GM23338 (cell line): ENCODE measurements around the gene MOXD1. TPM values are rescaled to one million over a fixed set of nuclear protein-coding genes. Genes with fewer than 3 reads are reported as not detected.

ENCODE experiments used
- ATAC-seq: fragments of 200-7000 bp; cut with Tn5 transposase; 3 replicates; pipeline ENCODE4 v1.9.1; 2020
- DNase-seq: peaks from one replicate; pipeline ENCODE4 v3.0.0-alpha.2; 2015; ENCODE audit warnings: low spot score
- H2AFZ ChIP-seq: fragments of 200-600 bp; sonication (generic); 2 replicates; pipeline ENCODE4 v1.8.0; 2016; ENCODE audit warnings: antibody characterized with exemption, mild to moderate bottlenecking, moderate library complexity
- H3F3A ChIP-seq: fragments of 200-600 bp; sonication (generic); replicated peaks from 2 replicates; pipeline ENCODE4 v1.8.0; 2017; ENCODE audit warnings: antibody characterized with exemption, mixed run types, low read depth
- H3K27ac ChIP-seq: fragments of 200-600 bp; sonication (generic); 2 replicates; pipeline ENCODE4 v1.6.1; 2016; ENCODE audit warnings: low read depth
- H3K27me3 ChIP-seq: fragments of 200-600 bp; sonication (generic); 2 replicates; pipeline ENCODE4 v1.8.0; 2016; ENCODE audit warnings: mild to moderate bottlenecking, mixed run types, moderate library complexity; ENCODE audit not compliant: insufficient read depth
- H3K36me3 ChIP-seq: fragments of 200-600 bp; sonication (generic); 2 replicates; pipeline ENCODE4 v1.8.0; 2016; ENCODE audit warnings: mild to moderate bottlenecking; ENCODE audit not compliant: insufficient read depth
- H3K4me1 ChIP-seq: fragments of 200-600 bp; sonication (generic); 2 replicates; pipeline ENCODE4 v1.8.0; 2016; ENCODE audit warnings: mild to moderate bottlenecking, moderate library complexity; ENCODE audit not compliant: insufficient read depth
- H3K4me2 ChIP-seq: fragments of 200-600 bp; sonication (generic); 2 replicates; pipeline ENCODE4 v1.7.1; 2017; ENCODE audit warnings: mixed run types
- H3K4me3 ChIP-seq: fragments of 200-600 bp; sonication (generic); 2 replicates; pipeline ENCODE4 v1.6.1; 2016; ENCODE audit warnings: mixed run types
- H3K79me2 ChIP-seq: fragments of 200-600 bp; sonication (generic); replicated peaks from 2 replicates; pipeline ENCODE4 v1.8.0; 2017; ENCODE audit warnings: mild to moderate bottlenecking; ENCODE audit not compliant: insufficient read depth
- H3K9me2 ChIP-seq: fragments of 200-600 bp; sonication (generic); 2 replicates; pipeline ENCODE4 v1.8.0; 2017; ENCODE audit not compliant: insufficient read depth
- H4K20me1 ChIP-seq: fragments of 200-600 bp; sonication (generic); replicated peaks from 2 replicates; pipeline ENCODE4 v1.8.0; 2017; ENCODE audit warnings: mild to moderate bottlenecking; ENCODE audit not compliant: insufficient read depth
- H3K27ac Mint-ChIP-seq: 2 replicates; pipeline ENCODE4 v1.8.0; 2020; ENCODE audit warnings: inconsistent platforms, mild to moderate bottlenecking, moderate library complexity, mixed read lengths
- H3K27me3 Mint-ChIP-seq: 3 replicates; pipeline ENCODE4 v1.8.0; 2022; ENCODE audit warnings: low read depth, mild to moderate bottlenecking, moderate library complexity, mixed read lengths, inconsistent platforms; ENCODE audit not compliant: insufficient read depth, poor library complexity
- H3K36me3 Mint-ChIP-seq: 3 replicates; pipeline ENCODE4 v1.8.0; 2021; ENCODE audit warnings: low read depth, mild to moderate bottlenecking, inconsistent platforms, moderate library complexity, mixed read lengths
- H3K4me1 Mint-ChIP-seq: 3 replicates; pipeline ENCODE4 v1.8.0; 2020; ENCODE audit warnings: mild to moderate bottlenecking, inconsistent platforms, mixed read lengths
- H3K4me3 Mint-ChIP-seq: 3 replicates; pipeline ENCODE4 v1.8.0; 2021; ENCODE audit warnings: moderate library complexity, mild to moderate bottlenecking, inconsistent platforms, mixed read lengths
- H3K9me3 Mint-ChIP-seq: 3 replicates; pipeline ENCODE4 v1.8.0; 2020; ENCODE audit warnings: moderate library complexity, mild to moderate bottlenecking, inconsistent platforms, mixed read lengths
- CREB1 ChIP-seq: fragments of 250-450 bp; sonication (Bioruptor Pico); IDR thresholded peaks from 2 replicates; pipeline ENCODE4 v1.5.0; 2020; ENCODE audit warnings: low read depth, mild to moderate bottlenecking, moderate library complexity
- EZH2 ChIP-seq: fragments of 200-600 bp; sonication (generic); IDR thresholded peaks from one replicate; pipeline ENCODE4 v1.8.0; 2017; ENCODE audit warnings: antibody characterized with exemption, mild to moderate bottlenecking, low read depth; ENCODE audit not compliant: unreplicated experiment
- JUNB ChIP-seq: IDR thresholded peaks from one replicate; pipeline ENCODE4 v1.6.1; 2016; ENCODE audit warnings: antibody characterized with exemption; ENCODE audit not compliant: unreplicated experiment
- STAT1 ChIP-seq: IDR thresholded peaks from one replicate; pipeline ENCODE4 v1.6.1; 2016; ENCODE audit warnings: antibody characterized with exemption; ENCODE audit not compliant: unreplicated experiment
- ZNF114 ChIP-seq: fragments of 250-450 bp; sonication (Bioruptor Pico); IDR thresholded peaks from 2 replicates; pipeline ENCODE4 v1.5.0; 2020; ENCODE audit warnings: mild to moderate bottlenecking, moderate library complexity
- polyA plus RNA-seq: library from polyadenylated mRNA; unstranded; fragments of >200 nt; fragmentation: Nextera tagmentation; extraction: Ambion mirVana; gene quantifications from 2 replicates; pipeline ENCODE4 v1.2.1, GENCODE V29; 2016
- total RNA-seq: library from RNA; depleted of rRNA; stranded (reverse); fragments of >200 nt; shearing (Covaris generic); gene quantifications from 2 replicates; pipeline ENCODE4 v1.2.3, GENCODE V29; 2014
- TF ChIP-seq, protein P1 (sequence below): IDR thresholded peaks from 2 replicates; pipeline ENCODE4 v1.6.1; 2016; ENCODE audit warnings: antibody characterized with exemption
- TF ChIP-seq, protein P2 (sequence below): fragments of 250-450 bp; sonication (Bioruptor Pico); IDR thresholded peaks from 2 replicates; pipeline ENCODE4 v1.5.0; 2020; ENCODE audit warnings: mild to moderate bottlenecking, moderate library complexity
- TF ChIP-seq, protein P3 (sequence below), 2 experiments: fragments of 200-600 bp in 1 of 2; sonication (generic) in 1 of 2; conservative IDR thresholded peaks; 2 replicates each; pipeline versions ENCODE4 v1.5.1 to v1.6.1; 2016 to 2017; ENCODE audit warnings: antibody characterized with exemption in 2 of 2, low read depth in 2 of 2, mild to moderate bottlenecking in 2 of 2, moderate library complexity in 1 of 2

The MOXD1 gene
- total and polyA plus RNA-seq, 2 experiments from 2014 or later: 1.7 to 4.3 TPM

DNA sequence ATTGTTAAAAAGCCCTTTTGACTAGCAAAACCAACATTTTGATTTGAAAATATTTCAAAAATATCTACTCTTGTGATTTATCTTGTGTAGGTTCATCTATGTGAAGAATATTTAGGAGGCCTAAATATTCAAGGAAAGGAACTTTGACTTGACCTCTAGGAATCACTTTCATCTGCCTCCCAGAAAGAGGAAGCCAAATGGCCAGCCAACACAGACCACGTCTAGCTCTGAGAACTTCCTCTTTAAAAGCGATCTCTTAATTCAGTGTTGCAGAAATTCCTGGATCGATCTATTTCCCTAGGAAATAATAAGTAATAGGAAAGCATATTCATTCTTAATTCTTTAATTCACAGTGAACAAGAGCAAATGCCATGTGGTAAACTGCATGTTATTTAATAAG is 9.6 kb upstream of the MOXD1 start:
- Histone ChIP-seq H3K36me3 (no peaks in the 10 kb centered on the region), H3K27me3 (no peaks in the 10 kb centered on the region), H4K20me1 (no peaks in the 10 kb centered on the region), H3K4me2 (no peak overlapping the region), H3K79me2 (no peaks in the 10 kb centered on the region), H3K4me1 (no peaks in the 10 kb centered on the region), H3F3A (no peaks in the 10 kb centered on the region), H3K27ac (no peak overlapping the region), H2AFZ (no peak overlapping the region), H3K4me3 (no peak overlapping the region), H3K9me2 (no peaks in the 10 kb centered on the region)
- ATAC-seq (no peak), DNase-seq (no peak)
- peaks cover 6% of the 10 kb centered on the region; the same call in 2 of the 3 replicates for H3K4me1 Mint-ChIP-seq
- no peak overlapping the region for H3K27ac Mint-ChIP-seq
- H3K9me3 Mint-ChIP-seq: 0 out of 3 replicates have a peak, but pooled peaks cover under 1% of the 10 kb centered on the region
- TF ChIP-seq EZH2: no peak
- no peak overlapping the region for H3K4me3 Mint-ChIP-seq
- H3K27me3 Mint-ChIP-seq: no peaks in the 10 kb centered on the region
- H3K36me3 Mint-ChIP-seq: no peaks in the 10 kb centered on the region

DNA sequence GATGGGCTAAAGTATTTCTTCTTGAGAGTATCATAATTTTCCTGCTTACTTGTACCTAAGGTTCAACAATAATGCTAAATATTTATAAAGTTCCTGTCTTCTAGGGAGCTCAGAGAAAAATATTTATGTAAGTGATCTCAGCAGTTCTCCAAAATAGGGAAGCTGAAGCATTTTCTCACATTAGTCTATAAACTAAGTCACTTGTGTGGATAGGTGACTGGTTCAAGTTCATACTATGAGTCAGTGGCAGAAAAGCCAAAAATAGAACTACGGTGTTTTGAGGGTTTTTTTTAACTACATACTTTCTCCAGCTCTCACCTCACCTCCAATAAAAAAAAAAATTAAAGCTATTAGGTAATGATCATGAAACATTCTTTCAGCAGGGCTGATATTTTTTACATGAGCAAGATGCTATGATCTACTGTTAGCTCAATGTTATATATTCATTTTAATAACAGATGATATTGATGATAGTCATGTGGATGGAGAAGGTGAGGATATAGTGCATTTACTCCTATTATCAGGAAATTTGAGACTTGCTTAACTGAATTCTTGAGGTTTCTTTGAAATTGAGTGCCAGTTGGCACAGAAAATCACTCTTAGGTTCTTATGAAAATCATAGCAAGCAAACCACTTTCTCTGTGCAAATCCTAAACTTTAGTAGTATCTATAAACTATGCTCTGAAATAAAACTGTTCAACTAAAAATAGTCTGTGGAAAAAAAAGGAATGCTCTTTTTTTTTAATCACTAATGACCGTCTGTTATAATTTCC is 4.1 kb upstream of the MOXD1 start:
- Histone ChIP-seq H3K27ac (no peak overlapping the region), H3F3A (no peaks in the 10 kb centered on the region), H3K36me3 (no peaks in the 10 kb centered on the region), H3K4me3 (no peak overlapping the region), H4K20me1 (no peaks in the 10 kb centered on the region), H3K4me2 (no peak overlapping the region), H3K79me2 (no peaks in the 10 kb centered on the region), H3K4me1 (peaks cover 32% of the 10 kb centered on the region), H2AFZ (no peak overlapping the region), H3K27me3 (peaks cover 36% of the 10 kb centered on the region), H3K9me2 (no peaks in the 10 kb centered on the region)
- no peak overlapping the region for H3K27ac Mint-ChIP-seq
- H3K36me3 Mint-ChIP-seq: no peaks in the 10 kb centered on the region
- H3K4me3 Mint-ChIP-seq: no peak overlapping the region
- ATAC-seq: no peak
- H3K4me1 Mint-ChIP-seq: peaks cover 23% of the 10 kb centered on the region
- H3K9me3 Mint-ChIP-seq: no peaks in the 10 kb centered on the region
- H3K27me3 Mint-ChIP-seq: peaks cover 15% of the 10 kb centered on the region
- DNase-seq: no peak
- TF ChIP-seq STAT1: no peak
- TF ChIP-seq, protein P1, sequence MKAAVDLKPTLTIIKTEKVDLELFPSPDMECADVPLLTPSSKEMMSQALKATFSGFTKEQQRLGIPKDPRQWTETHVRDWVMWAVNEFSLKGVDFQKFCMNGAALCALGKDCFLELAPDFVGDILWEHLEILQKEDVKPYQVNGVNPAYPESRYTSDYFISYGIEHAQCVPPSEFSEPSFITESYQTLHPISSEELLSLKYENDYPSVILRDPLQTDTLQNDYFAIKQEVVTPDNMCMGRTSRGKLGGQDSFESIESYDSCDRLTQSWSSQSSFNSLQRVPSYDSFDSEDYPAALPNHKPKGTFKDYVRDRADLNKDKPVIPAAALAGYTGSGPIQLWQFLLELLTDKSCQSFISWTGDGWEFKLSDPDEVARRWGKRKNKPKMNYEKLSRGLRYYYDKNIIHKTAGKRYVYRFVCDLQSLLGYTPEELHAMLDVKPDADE: no peak
- TF ChIP-seq, protein P2, sequence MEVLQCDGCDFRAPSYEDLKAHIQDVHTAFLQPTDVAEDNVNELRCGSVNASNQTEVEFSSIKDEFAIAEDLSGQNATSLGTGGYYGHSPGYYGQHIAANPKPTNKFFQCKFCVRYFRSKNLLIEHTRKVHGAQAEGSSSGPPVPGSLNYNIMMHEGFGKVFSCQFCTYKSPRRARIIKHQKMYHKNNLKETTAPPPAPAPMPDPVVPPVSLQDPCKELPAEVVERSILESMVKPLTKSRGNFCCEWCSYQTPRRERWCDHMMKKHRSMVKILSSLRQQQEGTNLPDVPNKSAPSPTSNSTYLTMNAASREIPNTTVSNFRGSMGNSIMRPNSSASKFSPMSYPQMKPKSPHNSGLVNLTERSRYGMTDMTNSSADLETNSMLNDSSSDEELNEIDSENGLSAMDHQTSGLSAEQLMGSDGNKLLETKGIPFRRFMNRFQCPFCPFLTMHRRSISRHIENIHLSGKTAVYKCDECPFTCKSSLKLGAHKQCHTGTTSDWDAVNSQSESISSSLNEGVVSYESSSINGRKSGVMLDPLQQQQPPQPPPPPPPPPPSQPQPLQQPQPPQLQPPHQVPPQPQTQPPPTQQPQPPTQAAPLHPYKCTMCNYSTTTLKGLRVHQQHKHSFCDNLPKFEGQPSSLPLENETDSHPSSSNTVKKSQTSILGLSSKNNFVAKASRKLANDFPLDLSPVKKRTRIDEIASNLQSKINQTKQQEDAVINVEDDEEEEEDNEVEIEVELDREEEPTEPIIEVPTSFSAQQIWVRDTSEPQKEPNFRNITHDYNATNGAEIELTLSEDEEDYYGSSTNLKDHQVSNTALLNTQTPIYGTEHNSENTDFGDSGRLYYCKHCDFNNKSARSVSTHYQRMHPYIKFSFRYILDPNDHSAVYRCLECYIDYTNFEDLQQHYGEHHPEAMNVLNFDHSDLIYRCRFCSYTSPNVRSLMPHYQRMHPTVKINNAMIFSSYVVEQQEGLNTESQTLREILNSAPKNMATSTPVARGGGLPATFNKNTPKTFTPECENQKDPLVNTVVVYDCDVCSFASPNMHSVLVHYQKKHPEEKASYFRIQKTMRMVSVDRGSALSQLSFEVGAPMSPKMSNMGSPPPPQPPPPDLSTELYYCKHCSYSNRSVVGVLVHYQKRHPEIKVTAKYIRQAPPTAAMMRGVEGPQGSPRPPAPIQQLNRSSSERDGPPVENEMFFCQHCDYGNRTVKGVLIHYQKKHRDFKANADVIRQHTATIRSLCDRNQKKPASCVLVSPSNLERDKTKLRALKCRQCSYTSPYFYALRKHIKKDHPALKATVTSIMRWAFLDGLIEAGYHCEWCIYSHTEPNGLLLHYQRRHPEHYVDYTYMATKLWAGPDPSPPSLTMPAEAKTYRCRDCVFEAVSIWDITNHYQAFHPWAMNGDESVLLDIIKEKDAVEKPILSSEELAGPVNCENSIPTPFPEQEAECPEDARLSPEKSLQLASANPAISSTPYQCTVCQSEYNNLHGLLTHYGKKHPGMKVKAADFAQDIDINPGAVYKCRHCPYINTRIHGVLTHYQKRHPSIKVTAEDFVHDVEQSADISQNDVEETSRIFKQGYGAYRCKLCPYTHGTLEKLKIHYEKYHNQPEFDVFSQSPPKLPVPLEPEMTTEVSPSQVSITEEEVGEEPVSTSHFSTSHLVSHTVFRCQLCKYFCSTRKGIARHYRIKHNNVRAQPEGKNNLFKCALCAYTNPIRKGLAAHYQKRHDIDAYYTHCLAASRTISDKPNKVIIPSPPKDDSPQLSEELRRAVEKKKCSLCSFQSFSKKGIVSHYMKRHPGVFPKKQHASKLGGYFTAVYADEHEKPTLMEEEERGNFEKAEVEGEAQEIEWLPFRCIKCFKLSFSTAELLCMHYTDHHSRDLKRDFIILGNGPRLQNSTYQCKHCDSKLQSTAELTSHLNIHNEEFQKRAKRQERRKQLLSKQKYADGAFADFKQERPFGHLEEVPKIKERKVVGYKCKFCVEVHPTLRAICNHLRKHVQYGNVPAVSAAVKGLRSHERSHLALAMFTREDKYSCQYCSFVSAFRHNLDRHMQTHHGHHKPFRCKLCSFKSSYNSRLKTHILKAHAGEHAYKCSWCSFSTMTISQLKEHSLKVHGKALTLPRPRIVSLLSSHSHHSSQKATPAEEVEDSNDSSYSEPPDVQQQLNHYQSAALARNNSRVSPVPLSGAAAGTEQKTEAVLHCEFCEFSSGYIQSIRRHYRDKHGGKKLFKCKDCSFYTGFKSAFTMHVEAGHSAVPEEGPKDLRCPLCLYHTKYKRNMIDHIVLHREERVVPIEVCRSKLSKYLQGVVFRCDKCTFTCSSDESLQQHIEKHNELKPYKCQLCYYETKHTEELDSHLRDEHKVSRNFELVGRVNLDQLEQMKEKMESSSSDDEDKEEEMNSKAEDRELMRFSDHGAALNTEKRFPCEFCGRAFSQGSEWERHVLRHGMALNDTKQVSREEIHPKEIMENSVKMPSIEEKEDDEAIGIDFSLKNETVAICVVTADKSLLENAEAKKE (CRISPR knock-in tag): no peak
- TF ChIP-seq, protein P3, sequence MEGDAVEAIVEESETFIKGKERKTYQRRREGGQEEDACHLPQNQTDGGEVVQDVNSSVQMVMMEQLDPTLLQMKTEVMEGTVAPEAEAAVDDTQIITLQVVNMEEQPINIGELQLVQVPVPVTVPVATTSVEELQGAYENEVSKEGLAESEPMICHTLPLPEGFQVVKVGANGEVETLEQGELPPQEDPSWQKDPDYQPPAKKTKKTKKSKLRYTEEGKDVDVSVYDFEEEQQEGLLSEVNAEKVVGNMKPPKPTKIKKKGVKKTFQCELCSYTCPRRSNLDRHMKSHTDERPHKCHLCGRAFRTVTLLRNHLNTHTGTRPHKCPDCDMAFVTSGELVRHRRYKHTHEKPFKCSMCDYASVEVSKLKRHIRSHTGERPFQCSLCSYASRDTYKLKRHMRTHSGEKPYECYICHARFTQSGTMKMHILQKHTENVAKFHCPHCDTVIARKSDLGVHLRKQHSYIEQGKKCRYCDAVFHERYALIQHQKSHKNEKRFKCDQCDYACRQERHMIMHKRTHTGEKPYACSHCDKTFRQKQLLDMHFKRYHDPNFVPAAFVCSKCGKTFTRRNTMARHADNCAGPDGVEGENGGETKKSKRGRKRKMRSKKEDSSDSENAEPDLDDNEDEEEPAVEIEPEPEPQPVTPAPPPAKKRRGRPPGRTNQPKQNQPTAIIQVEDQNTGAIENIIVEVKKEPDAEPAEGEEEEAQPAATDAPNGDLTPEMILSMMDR (conservative IDR thresholded peaks at IDR 0.05; ENCODE audit: low read depth in 2 of 2): no peak
- TF ChIP-seq CREB1 (CRISPR knock-in tag): no peak
- TF ChIP-seq ZNF114: no peak
- no peak for TF ChIP-seq JUNB
- no peak for TF ChIP-seq EZH2
